Mononuclear cell (primary cell): Measurements from ENCODE around the gene MBD3. TPM values are rescaled to one million over a fixed set of nuclear protein-coding genes. Genes with fewer than 3 reads are reported as not detected.

Source experiments
- H3K27me3 ChIP-seq: 2 replicates; pipeline ENCODE4 v1.6.0; 2011; ENCODE audit warnings: low read length, control low read depth; ENCODE audit not compliant: insufficient read depth
- H3K4me1 ChIP-seq: 2 replicates; pipeline ENCODE4 v1.5.1; 2011; ENCODE audit warnings: mild to moderate bottlenecking, low read length, control low read depth; ENCODE audit not compliant: insufficient read depth
- H3K4me3 ChIP-seq: 2 replicates; pipeline ENCODE4 v1.5.1; 2011; ENCODE audit warnings: mild to moderate bottlenecking, low read length, moderate library complexity
- H3K9me3 ChIP-seq: 2 replicates; pipeline ENCODE4 v1.5.1; 2011; ENCODE audit warnings: low read depth, mild to moderate bottlenecking, control low read depth, low read length
- total RNA-seq: library from RNA; depleted of rRNA; stranded (reverse); fragments of >200 nt; gene quantifications from one replicate; pipeline ENCODE4 v1.2.3, GENCODE V29; 2012

Gene MBD3
- total RNA-seq, 1 donor = 25.1 TPM

DNA sequence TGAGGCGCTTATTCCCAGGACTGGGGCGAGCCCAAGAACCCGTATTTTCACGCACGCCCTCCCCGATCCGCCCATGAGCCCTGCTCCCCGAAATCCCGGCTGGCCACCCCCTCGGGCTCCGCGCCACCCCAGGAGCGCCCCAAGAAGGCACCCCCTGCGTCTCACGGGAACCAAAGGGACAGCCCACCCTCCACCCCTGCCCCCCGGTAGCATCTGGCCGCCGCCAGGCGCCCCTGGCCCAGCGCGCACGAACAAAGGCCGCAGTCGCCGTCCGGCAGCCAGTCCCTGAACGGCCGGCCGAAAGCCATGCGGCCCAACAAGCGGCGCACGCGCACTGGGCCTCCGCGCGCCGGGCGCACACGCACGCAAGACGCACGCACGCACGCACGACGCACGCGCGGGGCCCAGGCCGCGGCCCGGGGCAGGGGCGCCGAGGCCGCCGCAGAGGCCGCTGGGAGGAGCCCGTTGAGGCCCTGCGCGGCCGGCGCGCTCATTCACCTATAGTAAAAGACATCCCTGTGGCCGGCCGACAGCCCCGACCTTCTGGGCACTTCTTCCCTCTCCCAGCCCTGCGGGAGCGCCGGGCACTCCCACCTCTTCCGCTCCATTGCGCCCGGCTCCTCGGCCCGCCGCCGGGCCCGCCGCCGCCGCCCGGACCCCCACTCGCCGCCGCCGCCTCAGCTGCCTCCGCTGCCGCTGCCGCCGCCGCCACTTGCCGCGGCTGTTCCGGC is 476 bp downstream of the MBD3 start:
- Histone ChIP-seq H3K9me3 (no peaks in the 10 kb centered on the region), H3K27me3 (no peaks in the 10 kb centered on the region), H3K4me1 (peaks cover 26% of the 10 kb centered on the region), H3K4me3 (peak overlapping the region; percentile 64)

- peaks cover 26% of the 10 kb centered on the region for H3K4me1 ChIP-seq
Measured at GRCh38 chr19:1591421-1592023, 1.1 kb downstream of the MBD3 start.

DNA sequence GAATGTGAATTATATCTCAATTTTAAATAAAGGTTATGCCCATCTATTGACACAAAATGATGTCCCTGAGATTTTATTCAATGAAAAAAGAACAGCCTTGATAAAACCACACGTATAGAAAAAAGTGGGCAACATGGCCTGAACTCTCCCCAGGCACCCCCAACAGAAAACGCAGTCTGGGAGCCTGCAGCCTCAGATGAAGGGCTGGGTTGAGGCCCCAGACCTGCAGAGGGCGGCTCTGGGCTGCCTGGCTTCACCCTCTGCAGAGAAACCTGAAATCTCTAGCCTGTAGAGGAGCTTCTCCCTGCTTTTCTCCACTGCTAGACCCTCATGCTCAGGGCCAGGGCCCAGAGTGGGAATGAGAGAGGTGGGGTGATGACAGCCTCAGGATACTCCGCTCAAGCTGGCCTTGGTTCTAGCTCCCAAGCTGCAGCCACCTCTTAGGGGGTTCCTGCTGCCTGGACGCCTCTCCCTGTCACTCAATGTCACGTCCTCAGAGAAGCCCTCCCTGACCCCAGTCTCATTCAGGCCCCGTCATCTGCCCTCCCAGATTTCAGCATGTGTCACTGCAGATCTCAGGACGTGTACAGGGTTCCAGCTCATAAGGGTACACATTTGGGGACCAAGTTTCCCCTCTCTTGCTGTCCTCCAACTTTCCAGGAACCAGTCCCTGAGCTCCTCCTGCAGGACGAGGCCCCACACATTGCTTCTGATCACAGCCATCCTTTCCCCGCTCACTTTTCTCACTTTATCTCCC is 1.8 kb downstream of the MBD3 start:
- Histone ChIP-seq H3K9me3 (no peaks in the 10 kb centered on the region), H3K27me3 (no peaks in the 10 kb centered on the region), H3K4me1 (peaks cover 26% of the 10 kb centered on the region), H3K4me3 (peak overlapping the region; percentile 64)

More at GRCh38 chr19:1591421-1592023, 1.1 kb downstream of the MBD3 start:
- peak overlapping the region; percentile 64 for H3K4me3 ChIP-seq
- H3K27me3 ChIP-seq = no peaks in the 10 kb centered on the region
- H3K9me3 ChIP-seq = no peaks in the 10 kb centered on the region

- Histone ChIP-seq H3K9me3 (no peaks in the 10 kb centered on the region), H3K27me3 (no peaks in the 10 kb centered on the region), H3K4me1 (peaks cover 22% of the 10 kb centered on the region), H3K4me3 (no peak overlapping the region)
Measured at GRCh38 chr19:1587872-1588271, 4.8 kb downstream of the MBD3 start.

- no peaks in the 10 kb centered on the region for H3K27me3 ChIP-seq
- H3K4me1 ChIP-seq = peaks cover 4% of the 10 kb centered on the region
- no peaks in the 10 kb centered on the region for H3K9me3 ChIP-seq
- H3K4me3 ChIP-seq = no peak overlapping the region
Measured at GRCh38 chr19:1585243-1585580, 7.5 kb downstream of the MBD3 start.

DNA sequence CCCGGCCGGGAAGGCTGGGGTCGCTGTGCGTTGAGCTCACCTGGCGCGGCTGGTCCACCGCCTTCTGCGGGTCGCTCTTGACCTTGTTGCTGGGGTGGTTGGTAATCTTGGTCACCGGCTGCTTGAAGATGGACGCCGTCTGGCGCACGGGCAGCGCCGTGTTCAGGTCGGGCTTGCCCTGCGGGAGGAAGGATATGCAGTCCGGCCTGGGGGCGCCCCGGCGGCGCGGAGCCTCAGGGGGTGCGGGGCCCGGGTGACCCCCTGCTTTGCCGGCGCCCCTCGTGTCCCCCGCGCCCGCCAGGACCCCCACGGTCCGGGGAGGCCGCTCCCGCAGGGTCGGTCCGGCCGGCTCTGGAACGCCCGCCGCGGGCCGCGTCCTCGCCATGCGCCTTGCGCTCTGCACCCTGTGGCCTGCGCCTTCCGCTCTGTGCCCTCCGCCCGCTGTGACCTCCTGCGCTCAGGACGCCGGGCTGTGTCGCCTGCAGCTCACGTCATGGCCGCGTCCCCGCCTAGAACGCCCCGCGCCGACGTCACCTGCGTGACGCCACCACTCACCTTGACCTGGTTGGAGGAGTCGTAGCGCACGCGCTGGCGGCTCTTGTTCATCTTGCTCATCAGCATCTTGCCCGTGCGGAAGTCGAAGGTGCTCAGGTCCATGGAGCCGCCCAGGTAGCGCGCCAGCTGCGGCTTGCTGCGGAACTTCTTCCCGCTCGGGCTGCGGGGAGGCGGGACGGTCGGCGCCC is 8.0 kb downstream of the MBD3 start:
- no peaks in the 10 kb centered on the region for H3K4me1 ChIP-seq
- no peaks in the 10 kb centered on the region for H3K9me3 ChIP-seq
- no peaks in the 10 kb centered on the region for H3K27me3 ChIP-seq
- H3K4me3 ChIP-seq = no peak overlapping the region

GRCh38 chr19:1582201-1582600 is 10.5 kb downstream of the MBD3 start:
- H3K27me3 ChIP-seq = no peaks in the 10 kb centered on the region
- no peaks in the 10 kb centered on the region for H3K9me3 ChIP-seq
- no peaks in the 10 kb centered on the region for H3K4me1 ChIP-seq
- H3K4me3 ChIP-seq = no peak overlapping the region

DNA sequence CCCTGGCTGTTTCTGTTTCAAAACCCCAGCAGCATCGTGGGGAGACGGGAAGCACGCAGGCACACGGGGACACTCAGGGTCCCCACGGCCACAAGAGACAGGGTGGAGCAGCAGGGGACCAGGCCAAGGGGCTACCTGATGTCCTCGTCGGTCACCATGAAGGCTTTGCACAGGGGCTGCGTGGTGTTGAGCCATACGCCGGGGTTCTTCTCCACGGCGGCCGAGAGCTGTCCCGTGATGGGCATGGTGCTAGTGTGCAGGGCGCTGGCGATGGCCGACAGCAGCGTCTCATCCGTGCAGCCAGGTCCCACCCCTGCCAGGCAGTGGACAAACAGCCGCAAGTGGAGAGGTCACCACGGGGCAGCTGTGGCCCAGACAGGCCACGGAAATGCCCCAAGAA is 11.7 kb downstream of the MBD3 start:
- no peaks in the 10 kb centered on the region for H3K9me3 ChIP-seq
- no peak overlapping the region for H3K4me3 ChIP-seq
- no peaks in the 10 kb centered on the region for H3K27me3 ChIP-seq
- no peaks in the 10 kb centered on the region for H3K4me1 ChIP-seq

DNA sequence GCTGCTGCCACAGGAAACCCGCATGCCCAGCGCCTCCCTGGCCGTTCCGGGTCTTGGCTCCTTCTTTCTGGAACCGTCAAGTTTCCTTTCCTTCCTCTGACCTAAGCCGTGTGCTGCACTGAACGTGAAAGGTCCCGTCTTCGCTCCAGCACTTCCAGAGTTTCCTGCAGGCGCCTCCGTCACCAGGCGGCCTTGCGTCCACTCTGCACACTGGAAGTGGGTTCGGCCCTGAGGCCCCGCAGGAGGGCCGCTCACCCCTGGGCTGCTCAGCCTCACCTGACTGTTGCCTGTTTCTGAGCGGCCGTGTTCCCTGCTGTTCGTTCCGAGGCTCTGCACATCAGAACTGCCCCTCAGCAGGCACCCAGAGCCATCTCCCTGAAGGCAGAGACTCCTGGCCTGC is 12.3 kb downstream of the MBD3 start:
- no peaks in the 10 kb centered on the region for H3K9me3 ChIP-seq
- H3K27me3 ChIP-seq = no peaks in the 10 kb centered on the region
- no peaks in the 10 kb centered on the region for H3K4me1 ChIP-seq
- no peak overlapping the region for H3K4me3 ChIP-seq

GRCh38 chr19:1579222-1579621 is 13.4 kb downstream of the MBD3 start:
- no peak overlapping the region for H3K4me3 ChIP-seq
- no peaks in the 10 kb centered on the region for H3K9me3 ChIP-seq
- H3K27me3 ChIP-seq = no peaks in the 10 kb centered on the region

GRCh38 chr19:1577929-1578618 is 14.6 kb downstream of the MBD3 start:
- Histone ChIP-seq H3K9me3 (no peaks in the 10 kb centered on the region), H3K4me1 (no peaks in the 10 kb centered on the region), H3K4me3 (no peak overlapping the region), H3K27me3 (no peaks in the 10 kb centered on the region)

More at GRCh38 chr19:1579222-1579621, 13.4 kb downstream of the MBD3 start:
- no peaks in the 10 kb centered on the region for H3K4me1 ChIP-seq

DNA sequence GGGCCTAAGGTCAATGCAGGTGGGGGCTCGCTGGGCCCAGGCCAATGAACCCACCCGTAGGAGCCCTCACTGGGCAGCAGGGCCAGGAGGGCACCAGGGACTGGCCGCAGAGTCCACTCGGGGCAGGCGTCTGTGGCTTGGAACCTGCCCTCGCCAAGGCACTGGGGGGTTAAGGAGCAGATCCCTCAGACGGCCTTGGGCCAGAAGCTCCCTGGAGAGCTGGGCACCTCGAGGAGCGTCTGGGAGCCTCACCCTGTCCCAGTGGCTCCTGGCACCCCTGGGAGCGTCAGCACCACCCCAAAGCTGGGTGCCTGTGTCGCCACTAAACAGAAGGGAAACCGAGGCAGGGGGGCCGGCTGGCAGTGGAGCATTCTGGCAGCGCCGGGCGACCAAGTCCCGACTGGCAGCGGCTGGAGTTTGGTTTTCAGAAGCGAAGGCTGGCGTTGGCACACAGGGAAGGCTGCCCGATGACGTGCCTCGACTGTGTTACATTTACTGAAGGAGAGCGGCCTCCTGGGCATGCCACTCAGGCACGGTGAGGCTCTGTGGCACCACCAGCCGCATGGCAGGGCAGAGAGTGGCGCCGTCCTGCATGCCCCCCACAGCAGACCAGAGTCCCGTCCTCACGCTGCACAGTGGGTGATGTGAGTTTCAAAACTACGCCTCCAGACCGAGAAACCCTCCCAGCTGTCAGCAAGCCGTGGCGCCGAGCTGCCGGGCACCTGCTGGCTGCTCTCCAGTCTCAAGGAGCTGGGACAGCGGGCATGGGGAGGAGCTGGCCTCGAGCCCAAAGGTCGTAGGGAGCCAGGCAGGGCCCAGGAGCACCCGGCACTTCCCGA is 15.4 kb downstream of the MBD3 start:
- no peak overlapping the region for H3K4me3 ChIP-seq
- H3K27me3 ChIP-seq = no peaks in the 10 kb centered on the region
- no peaks in the 10 kb centered on the region for H3K9me3 ChIP-seq
- H3K4me1 ChIP-seq = no peaks in the 10 kb centered on the region

DNA sequence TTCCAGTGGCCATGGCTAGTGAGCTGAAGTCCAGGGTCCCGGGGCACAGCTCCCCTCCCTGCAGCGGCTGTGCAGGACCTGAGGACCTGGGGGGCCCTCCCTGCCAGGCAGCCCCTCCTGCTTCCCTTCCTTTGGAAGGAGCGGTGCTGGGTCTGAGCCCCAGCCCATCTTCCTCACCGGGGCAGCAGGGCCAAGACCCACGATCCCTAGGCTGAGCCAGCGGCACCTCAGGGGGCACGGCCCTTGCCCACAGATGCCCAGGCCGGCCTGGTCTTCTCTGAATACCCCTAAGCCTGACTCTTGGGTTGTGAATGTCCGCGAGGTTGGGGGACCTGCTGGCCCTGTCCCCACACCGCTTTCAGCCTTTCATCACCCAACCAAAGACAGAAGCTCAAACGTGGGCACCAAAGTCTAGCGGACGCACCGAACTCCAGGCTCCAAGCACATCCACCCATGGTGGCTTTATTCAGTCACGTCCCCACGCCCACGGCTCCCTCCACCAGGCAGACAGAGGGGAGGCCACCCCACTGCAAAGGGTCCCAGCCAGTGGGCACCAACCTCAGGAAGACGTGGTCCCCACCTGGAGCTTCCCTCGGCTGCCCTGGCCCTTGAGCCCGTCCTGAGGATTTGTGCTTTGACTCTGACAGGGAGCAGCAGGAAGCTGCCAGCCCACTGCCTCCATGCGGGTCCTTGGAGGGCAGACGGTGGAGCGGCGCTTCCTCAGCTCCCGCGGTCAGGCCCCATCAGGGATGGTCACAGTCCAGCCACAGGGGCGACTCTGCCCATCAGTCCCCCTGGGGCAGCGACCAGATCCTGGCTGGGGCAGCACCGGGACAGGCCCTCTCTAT is 16.2 kb downstream of the MBD3 start:
- Histone ChIP-seq H3K4me3 (no peak overlapping the region), H3K4me1 (no peaks in the 10 kb centered on the region), H3K9me3 (no peaks in the 10 kb centered on the region), H3K27me3 (no peaks in the 10 kb centered on the region)
